ENCODE data around the gene ABTB2. TPM values are rescaled to one million over a fixed set of nuclear protein-coding genes. Genes with fewer than 3 reads are reported as not detected.

Gene ABTB2
- total and polyA plus RNA-seq, 2 experiments from 2014 or later: 2.6 to 12.1 TPM

DNA sequence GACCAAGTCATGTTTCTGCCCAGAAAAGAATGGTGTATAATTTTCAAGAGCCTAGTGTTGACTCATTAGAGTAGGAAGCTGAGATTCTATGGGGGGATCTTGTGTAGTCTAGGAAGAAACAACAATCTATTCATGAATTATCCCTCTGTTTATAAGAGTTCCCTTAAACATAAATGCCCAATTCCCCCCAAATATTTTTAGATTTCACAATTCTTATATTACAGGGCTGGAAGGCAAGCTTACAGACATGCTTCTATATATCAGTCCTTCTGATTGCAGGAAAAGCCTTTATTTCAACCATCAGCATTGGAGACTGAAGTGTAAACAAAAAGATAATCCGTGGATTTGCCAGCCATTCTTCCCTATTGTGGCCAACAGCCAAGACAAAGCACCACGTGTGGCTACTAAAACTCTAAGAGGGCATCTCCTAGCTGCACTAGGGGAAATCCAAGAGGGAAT, 181.0 kb downstream of the ABTB2 start:
- H3K36me3 Mint-ChIP-seq (ENCODE audit: low read depth): no peaks in the 10 kb centered on the region
- no peak for TF ChIP-seq ZNF114 (CRISPR knock-in tag; IDR thresholded peaks at IDR 0.05)
- TF ChIP-seq STAT1 (IDR thresholded peaks at IDR 0.05; ENCODE audit: unreplicated experiment): no peak
- TF ChIP-seq ZNF462 (CRISPR knock-in tag; IDR thresholded peaks at IDR 0.05): no peak
- TF ChIP-seq CREB1 (CRISPR knock-in tag; IDR thresholded peaks at IDR 0.05; ENCODE audit: low read depth): no peak
- no peak for TF ChIP-seq EZH2 (IDR thresholded peaks at IDR 0.05; ENCODE audit: low read depth, unreplicated experiment)
- TF ChIP-seq, protein P1, sequence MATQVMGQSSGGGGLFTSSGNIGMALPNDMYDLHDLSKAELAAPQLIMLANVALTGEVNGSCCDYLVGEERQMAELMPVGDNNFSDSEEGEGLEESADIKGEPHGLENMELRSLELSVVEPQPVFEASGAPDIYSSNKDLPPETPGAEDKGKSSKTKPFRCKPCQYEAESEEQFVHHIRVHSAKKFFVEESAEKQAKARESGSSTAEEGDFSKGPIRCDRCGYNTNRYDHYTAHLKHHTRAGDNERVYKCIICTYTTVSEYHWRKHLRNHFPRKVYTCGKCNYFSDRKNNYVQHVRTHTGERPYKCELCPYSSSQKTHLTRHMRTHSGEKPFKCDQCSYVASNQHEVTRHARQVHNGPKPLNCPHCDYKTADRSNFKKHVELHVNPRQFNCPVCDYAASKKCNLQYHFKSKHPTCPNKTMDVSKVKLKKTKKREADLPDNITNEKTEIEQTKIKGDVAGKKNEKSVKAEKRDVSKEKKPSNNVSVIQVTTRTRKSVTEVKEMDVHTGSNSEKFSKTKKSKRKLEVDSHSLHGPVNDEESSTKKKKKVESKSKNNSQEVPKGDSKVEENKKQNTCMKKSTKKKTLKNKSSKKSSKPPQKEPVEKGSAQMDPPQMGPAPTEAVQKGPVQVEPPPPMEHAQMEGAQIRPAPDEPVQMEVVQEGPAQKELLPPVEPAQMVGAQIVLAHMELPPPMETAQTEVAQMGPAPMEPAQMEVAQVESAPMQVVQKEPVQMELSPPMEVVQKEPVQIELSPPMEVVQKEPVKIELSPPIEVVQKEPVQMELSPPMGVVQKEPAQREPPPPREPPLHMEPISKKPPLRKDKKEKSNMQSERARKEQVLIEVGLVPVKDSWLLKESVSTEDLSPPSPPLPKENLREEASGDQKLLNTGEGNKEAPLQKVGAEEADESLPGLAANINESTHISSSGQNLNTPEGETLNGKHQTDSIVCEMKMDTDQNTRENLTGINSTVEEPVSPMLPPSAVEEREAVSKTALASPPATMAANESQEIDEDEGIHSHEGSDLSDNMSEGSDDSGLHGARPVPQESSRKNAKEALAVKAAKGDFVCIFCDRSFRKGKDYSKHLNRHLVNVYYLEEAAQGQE (IDR thresholded peaks at IDR 0.05; ENCODE audit: unreplicated experiment): no peak
- TF ChIP-seq, protein P2, sequence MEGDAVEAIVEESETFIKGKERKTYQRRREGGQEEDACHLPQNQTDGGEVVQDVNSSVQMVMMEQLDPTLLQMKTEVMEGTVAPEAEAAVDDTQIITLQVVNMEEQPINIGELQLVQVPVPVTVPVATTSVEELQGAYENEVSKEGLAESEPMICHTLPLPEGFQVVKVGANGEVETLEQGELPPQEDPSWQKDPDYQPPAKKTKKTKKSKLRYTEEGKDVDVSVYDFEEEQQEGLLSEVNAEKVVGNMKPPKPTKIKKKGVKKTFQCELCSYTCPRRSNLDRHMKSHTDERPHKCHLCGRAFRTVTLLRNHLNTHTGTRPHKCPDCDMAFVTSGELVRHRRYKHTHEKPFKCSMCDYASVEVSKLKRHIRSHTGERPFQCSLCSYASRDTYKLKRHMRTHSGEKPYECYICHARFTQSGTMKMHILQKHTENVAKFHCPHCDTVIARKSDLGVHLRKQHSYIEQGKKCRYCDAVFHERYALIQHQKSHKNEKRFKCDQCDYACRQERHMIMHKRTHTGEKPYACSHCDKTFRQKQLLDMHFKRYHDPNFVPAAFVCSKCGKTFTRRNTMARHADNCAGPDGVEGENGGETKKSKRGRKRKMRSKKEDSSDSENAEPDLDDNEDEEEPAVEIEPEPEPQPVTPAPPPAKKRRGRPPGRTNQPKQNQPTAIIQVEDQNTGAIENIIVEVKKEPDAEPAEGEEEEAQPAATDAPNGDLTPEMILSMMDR (conservative IDR thresholded peaks at IDR 0.05; ENCODE audit: low read depth in 2 of 2): no peak
- no peak for TF ChIP-seq ETS1 (IDR thresholded peaks at IDR 0.05)
- TF ChIP-seq NANOG (IDR thresholded peaks at IDR 0.05; ENCODE audit: borderline replicate concordance): no peak
- no peak for TF ChIP-seq POLR2AphosphoS5 (IDR thresholded peaks at IDR 0.05; ENCODE audit: low read depth)
- no peak for TF ChIP-seq JUNB (IDR thresholded peaks at IDR 0.05; ENCODE audit: unreplicated experiment)
- TF ChIP-seq EZH2phosphoT487 (IDR thresholded peaks at IDR 0.05; ENCODE audit: unreplicated experiment): no peak
- TF ChIP-seq ZNF331 (CRISPR knock-in tag; IDR thresholded peaks at IDR 0.05; ENCODE audit: low read depth): no peak
- H3K27me3 Mint-ChIP-seq (ENCODE audit: insufficient read depth, low read depth, poor library complexity): peaks cover 8% of the 10 kb centered on the region

More for the DNA sequence above, 181.0 kb downstream of the ABTB2 start:
- Histone ChIP-seq H3K4me1 (ENCODE audit: insufficient read depth) (peaks cover 8% of the 10 kb centered on the region), H3K79me2 (replicated peaks; ENCODE audit: insufficient read depth) (no peaks in the 10 kb centered on the region), H4K20me1 (replicated peaks; ENCODE audit: insufficient read depth) (0 out of 2 replicates have a peak, but pooled peaks cover 2% of the 10 kb centered on the region), H3K27me3 (ENCODE audit: insufficient read depth) (no peaks in the 10 kb centered on the region), H3K36me3 (ENCODE audit: insufficient read depth) (no peaks in the 10 kb centered on the region), H3K27ac (ENCODE audit: low read depth) (no peak overlapping the region), H3K9me2 (ENCODE audit: insufficient read depth) (no peaks in the 10 kb centered on the region), H3K4me3 (no peak overlapping the region), H3K4me2 (no peak overlapping the region), H3F3A (replicated peaks; ENCODE audit: low read depth) (no peaks in the 10 kb centered on the region), H2AFZ (no peak overlapping the region)
- peaks cover 8% of the 10 kb centered on the region; the same call in 1 of the 3 replicates for H3K4me1 Mint-ChIP-seq
- ATAC-seq (no peak), DNase-seq (ENCODE audit: low spot score) (no peak)
- H3K4me3 Mint-ChIP-seq: no peak overlapping the region
- H3K27ac Mint-ChIP-seq: no peak overlapping the region
- no peaks in the 10 kb centered on the region for H3K9me3 Mint-ChIP-seq

Measured in GM23338 (cell line).